Activated CD4-positive, alpha-beta memory T cell treated with anti-CD3 and anti-CD28 coated beads for 36 hours (primary cell): ENCODE results near the gene SNRNP35. TPM values are rescaled to one million over a fixed set of nuclear protein-coding genes. Genes with fewer than 3 reads are reported as not detected.

ENCODE experiments used
- CTCF ChIA-PET: fragments of 350-600 bp; sonication (Branson Sonifier 250); formaldehyde crosslinking; loops from one replicate; lab custom pipeline; 2021; ENCODE audit warnings: antibody characterized with exemption, inconsistent platforms; lab: Charles Lee
- POLR2A ChIA-PET: fragments of 350-600 bp; sonication (Branson Sonifier 250); formaldehyde crosslinking; loops from one replicate; lab custom pipeline; 2021; ENCODE audit warnings: antibody characterized with exemption; lab: Charles Lee
- DNase-seq: peaks from one replicate; pipeline ENCODE4 v3.0.0-alpha.2; 2020
- H3K27ac Mint-ChIP-seq: one replicate; pipeline ENCODE4 v1.8.0; 2021; ENCODE audit warnings: mixed read lengths
- H3K27me3 Mint-ChIP-seq: one replicate; pipeline ENCODE4 v1.8.0; 2021; ENCODE audit warnings: mixed read lengths
- H3K36me3 Mint-ChIP-seq: one replicate; pipeline ENCODE4 v1.8.0; 2021; ENCODE audit warnings: mixed read lengths
- H3K4me1 Mint-ChIP-seq: one replicate; pipeline ENCODE4 v1.8.0; 2021; ENCODE audit warnings: low read depth, mixed read lengths
- H3K4me3 Mint-ChIP-seq: one replicate; pipeline ENCODE4 v1.8.0; 2021; ENCODE audit warnings: mild to moderate bottlenecking, mixed read lengths
- H3K9me3 Mint-ChIP-seq: one replicate; pipeline ENCODE4 v1.8.0; 2021; ENCODE audit warnings: mixed read lengths
- intact Hi-C: fragments of 100-400 bp; cut with micrococcal nuclease; formaldehyde crosslinking; loops from one replicate; pipeline ENCODE4 v1.15.1; 2023
- total RNA-seq, 2 experiments: library from RNA; stranded (reverse); gene quantifications; one replicate each; pipeline ENCODE4 v1.2.3, GENCODE V29; 2021

Gene SNRNP35
- total RNA-seq, 2 experiments from 2014 or later = 28.6 to 30.6 TPM

DNA sequence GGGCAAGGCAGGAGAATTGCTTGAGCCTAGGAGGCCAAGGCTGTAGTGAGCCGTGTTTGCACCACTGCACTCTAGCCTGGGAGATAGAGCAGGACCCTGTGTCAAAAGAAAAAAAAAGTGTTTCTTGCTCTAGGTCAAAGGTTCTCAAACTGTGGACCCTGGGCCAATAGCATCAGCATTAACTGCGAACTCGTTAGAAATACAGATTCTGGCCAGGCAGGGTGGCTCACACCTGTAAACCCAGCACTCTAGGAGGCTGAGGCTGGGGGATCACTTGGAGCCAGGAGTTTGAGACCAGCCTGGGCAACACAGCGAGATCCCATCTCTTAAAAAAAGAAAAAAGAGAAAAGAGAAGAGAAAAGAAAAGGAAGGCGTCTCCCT is 22.3 kb upstream of the SNRNP35 start:
- H3K36me3 Mint-ChIP-seq = peaks cover 35% of the 10 kb centered on the region
- no peaks in the 10 kb centered on the region for H3K9me3 Mint-ChIP-seq
- H3K4me1 Mint-ChIP-seq = peaks cover 35% of the 10 kb centered on the region
- DNase-seq = no peak
- ChIA-PET POLR2A (interaction anchor here (1.0 to 3.4 kb wide), 10 partner anchors 8 to 202 kb away, joined by 3 to 27 read pairs (median 7); partner anchors contain the start of genes KMT5A, MPHOSPH9, MTRFR and SNRNP35), CTCF (interaction anchor here (1.0 to 1.6 kb wide), 3 partner anchors 9 to 20 kb away, joined by 3 to 6 read pairs (median 4); no protein-coding TSS in a partner anchor)
- H3K27ac Mint-ChIP-seq = peak overlapping the region; percentile 98
- H3K4me3 Mint-ChIP-seq = peak overlapping the region; percentile 99
- intact Hi-C loops = loop anchor here (1.0 to 10.0 kb wide), 6 partner anchors 8 to 1482 kb away; partner anchors contain the start of genes ATP6V0A2 and SNRNP35
- no peaks in the 10 kb centered on the region for H3K27me3 Mint-ChIP-seq

DNA sequence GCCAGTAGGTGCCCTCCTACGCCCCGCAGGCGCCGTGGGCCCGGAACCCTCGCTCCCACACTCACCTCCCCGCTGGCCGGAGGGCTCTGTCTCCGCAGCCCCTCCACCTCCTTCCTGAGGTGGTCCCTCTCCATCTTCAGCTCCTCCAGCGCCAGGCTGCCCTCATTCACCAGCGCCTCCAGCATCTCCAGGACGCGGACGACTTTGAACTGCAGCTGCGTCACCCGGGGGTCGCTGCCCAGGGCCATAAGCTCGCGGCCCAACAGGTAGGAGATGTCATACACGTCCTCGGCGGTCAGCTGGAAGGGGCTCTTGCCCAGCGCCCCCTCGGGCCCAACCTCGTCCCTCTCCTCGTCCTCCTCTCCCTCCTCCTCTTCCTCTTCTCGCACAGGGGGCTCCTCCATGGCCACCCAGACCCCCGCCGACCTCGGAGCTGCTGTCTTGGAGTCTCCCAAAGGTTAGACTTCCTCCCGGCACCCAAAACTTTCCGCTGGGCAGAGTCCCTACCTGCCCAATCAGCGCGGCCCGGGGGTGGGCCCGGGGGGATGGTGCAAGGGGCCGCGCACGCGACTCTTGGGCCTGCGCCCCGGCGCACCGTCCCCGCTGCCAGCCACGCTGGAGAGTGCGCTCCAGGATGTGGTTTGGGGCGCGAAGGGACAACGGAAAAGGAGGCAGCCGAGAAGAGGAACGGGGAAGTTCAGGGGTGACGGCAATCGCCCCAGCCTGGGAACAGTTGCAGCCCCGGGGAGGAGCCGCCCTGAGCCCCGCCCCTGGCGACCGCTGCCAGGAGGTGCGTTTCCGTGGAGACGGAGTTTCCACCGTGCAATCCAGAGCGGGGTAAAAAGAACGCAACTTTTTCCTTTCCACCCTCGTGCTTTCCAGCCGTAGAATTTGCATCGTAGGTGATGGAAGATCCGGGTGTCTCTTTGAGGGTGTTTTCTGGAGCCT is 21.6 kb upstream of the SNRNP35 start, which contains the start of gene RILPL2:
Gene RILPL2 (minus strand): TSS at position 668 of the 948 bp plus-strand sequence. CDS start 264 bp downstream, at position 404.
- peaks cover 29% of the 10 kb centered on the region for H3K36me3 Mint-ChIP-seq
- POLR2A ChIA-PET = interaction anchor here (1.0 to 3.0 kb wide), 10 partner anchors 9 to 203 kb away, joined by 3 to 27 read pairs (median 6); partner anchors contain the start of genes KMT5A, MPHOSPH9, MTRFR and RILPL1
- peak; percentile 97 for DNase-seq
- intact Hi-C loops = loop anchor here (1.0 to 10.0 kb wide), 5 partner anchors 9 to 1481 kb away; partner anchors contain the start of genes ATP6V0A2 and SNRNP35
- H3K4me1 Mint-ChIP-seq = peaks cover 30% of the 10 kb centered on the region
- H3K27ac Mint-ChIP-seq = peak within 1 kb of the TSS; percentile 98
- no peaks in the 10 kb centered on the region for H3K27me3 Mint-ChIP-seq
- CTCF ChIA-PET = interaction anchor here (1.0 to 2.1 kb wide), 4 partner anchors 8 to 20 kb away, joined by 3 to 6 read pairs (median 5); no protein-coding TSS in a partner anchor
- H3K9me3 Mint-ChIP-seq = no peaks in the 10 kb centered on the region
- peak within 1 kb of the TSS; percentile 99 for H3K4me3 Mint-ChIP-seq

DNA sequence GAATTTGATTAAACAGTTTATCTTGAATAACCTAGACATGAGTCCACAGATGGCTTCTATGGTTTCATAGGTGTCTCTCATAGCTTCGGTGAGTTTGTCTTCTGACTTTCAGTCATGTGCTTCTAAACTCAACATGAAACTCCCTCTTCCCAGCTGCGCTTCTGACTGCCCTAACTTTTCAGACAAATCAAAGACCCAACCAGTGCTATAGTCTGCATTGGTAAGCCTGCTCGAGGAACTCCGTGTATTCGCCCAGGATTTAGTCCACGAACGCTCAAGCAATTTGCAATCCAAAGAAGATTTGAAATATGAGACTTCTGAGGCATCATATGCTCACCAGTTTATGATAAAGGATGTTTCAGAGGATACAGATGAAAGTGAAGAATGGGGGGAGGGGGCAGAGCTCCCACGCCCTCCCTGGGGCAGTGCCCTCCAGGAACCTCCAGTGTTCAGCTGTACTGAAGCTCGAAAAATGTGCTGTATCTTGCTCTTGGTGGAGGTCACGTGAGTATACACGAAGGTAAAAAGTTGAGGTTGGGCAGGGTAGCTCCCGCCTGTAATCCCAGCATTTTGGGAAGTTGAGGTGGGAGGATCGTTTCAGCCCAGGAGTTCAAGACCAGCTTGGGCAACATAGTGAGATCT is 16.3 kb upstream of the SNRNP35 start:
- no peaks in the 10 kb centered on the region for H3K36me3 Mint-ChIP-seq
- ChIA-PET CTCF (no interaction called here), POLR2A (interaction anchor here (1.3 to 1.4 kb wide), 2 partner anchors 8 to 10 kb away, joined by 3 read pairs; no protein-coding TSS in a partner anchor)
- no peaks in the 10 kb centered on the region for H3K9me3 Mint-ChIP-seq
- H3K4me3 Mint-ChIP-seq = no peak overlapping the region
- intact Hi-C loops = no loop called here
- H3K4me1 Mint-ChIP-seq = peaks cover 25% of the 10 kb centered on the region
- H3K27me3 Mint-ChIP-seq = no peaks in the 10 kb centered on the region
- H3K27ac Mint-ChIP-seq = no peak overlapping the region
- no peak for DNase-seq

- no peaks in the 10 kb centered on the region for H3K36me3 Mint-ChIP-seq
- H3K4me1 Mint-ChIP-seq = peaks cover 22% of the 10 kb centered on the region
- no peak for DNase-seq
- no peaks in the 10 kb centered on the region for H3K9me3 Mint-ChIP-seq
- POLR2A ChIA-PET = interaction anchor here (1.3 kb wide), 1 partner anchor 9 kb away, joined by 3 read pairs; no protein-coding TSS in a partner anchor
- H3K27me3 Mint-ChIP-seq = no peaks in the 10 kb centered on the region
- intact Hi-C loops = no loop called here
- H3K27ac Mint-ChIP-seq = no peak overlapping the region
- CTCF ChIA-PET = interaction anchor here (0.6 kb wide), 1 partner anchor 135 kb away, joined by 3 read pairs; no protein-coding TSS in a partner anchor
- no peak overlapping the region for H3K4me3 Mint-ChIP-seq
These were observed 15.2 kb upstream of the SNRNP35 start for GRCh38 chr12:123442774-123443173.

DNA sequence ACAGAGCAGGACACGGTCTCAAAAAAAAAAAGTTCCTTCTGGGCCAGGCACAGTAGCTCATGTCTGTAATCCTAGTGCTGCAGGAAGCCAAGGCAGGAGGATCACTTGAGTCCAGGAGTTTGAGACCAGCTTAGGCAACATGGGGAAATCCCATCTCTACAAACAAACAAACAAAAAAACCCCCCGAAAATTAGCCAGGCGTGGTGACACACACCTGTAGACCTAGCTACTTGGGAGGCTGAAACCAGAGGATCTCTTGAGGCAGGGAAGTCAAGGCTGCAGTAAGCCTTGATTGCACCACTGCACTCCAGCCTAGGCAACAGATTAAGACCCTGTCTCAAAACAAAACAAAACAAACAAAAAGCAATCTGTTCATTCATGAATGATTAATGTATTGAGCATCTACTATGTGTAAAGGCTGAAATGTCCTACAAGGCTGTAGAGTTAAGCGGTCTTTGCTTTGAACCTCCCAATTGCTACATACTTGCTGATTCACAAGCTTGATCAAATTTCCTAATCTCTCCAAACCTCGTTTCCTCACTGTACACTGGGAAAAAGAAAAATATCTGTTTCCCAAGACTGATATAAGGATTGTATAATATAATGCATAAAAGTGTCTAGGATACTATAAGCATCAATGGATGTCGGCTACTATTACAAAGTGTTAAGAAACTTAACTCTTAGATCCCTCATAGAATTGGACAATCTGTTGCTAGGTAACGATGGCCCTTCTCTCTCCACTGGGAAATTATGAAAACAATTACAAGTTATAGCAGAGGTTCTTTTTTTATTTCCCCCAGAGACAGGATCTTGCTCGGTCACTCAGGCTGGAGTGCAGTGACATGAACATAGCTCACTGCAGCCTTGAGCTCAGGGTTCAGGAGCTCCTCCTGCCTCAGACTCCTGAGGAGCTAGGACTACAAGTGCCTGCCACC is 13.6 kb upstream of the SNRNP35 start:
- Mint-ChIP-seq H3K4me3 (no peak overlapping the region), H3K36me3 (no peaks in the 10 kb centered on the region), H3K27me3 (no peaks in the 10 kb centered on the region), H3K4me1 (peaks cover 33% of the 10 kb centered on the region), H3K27ac (no peak overlapping the region), H3K9me3 (no peaks in the 10 kb centered on the region)
- intact Hi-C loops = no loop called here
- DNase-seq = no peak
- CTCF ChIA-PET = interaction anchor here (0.8 kb wide), 1 partner anchor 8 kb away, joined by 3 read pairs; the partner anchor contains the start of gene RILPL2
- POLR2A ChIA-PET = no interaction called here

DNA sequence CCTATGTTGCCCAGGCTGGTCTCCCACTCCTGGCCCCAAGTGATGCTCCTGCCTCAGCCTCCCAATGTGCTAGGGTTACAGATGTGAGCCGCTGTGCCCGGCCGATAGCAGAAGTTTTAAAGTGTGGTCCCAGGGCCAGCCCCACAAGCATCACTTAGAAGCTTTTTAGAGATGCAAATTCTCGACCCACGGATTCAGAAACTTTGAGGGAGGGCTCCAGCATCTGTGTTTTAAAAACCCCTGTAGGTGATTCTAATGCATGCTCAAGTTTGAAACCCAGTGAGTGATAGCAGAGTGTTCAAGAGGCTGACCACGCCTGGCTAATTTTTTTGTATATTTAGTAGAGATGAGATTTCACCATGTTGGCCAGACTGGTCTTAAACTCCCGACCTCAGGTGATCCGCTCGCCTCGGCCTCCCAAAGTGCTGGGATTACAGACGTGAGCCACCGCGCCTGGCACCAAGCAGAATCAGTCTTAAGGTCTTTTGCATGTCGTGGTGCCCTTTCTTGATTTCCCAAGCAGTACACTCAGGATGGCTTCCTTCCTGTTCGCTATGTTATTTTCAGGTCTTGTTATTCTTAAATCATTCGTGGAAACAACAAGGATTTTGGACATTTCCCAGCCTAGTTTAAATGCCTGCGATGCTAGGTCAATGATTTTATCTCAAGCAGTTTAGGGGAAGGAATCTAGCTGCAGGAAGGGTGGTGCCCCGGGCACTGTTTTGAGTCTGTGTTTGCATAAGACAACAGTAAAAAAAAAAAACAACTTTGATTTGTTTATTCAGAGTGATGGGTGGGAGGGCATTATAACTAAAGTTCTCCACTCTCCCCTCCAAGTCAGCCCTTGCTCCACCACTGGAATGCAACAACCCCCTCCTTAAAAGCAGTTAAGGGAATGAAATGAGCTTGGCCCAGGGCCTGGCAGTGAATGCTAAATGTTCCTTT is 12.3 kb upstream of the SNRNP35 start:
- no peak overlapping the region for H3K4me3 Mint-ChIP-seq
- ChIA-PET POLR2A (interaction anchor here (1.0 to 1.4 kb wide), 2 partner anchors 10 to 11 kb away, joined by 3 to 4 read pairs; partner anchors contain the start of gene RILPL2), CTCF (no interaction called here)
- peak overlapping the region; percentile 67 for H3K27ac Mint-ChIP-seq
- no peaks in the 10 kb centered on the region for H3K36me3 Mint-ChIP-seq
- no peaks in the 10 kb centered on the region for H3K9me3 Mint-ChIP-seq
- DNase-seq = no peak
- H3K27me3 Mint-ChIP-seq = no peaks in the 10 kb centered on the region
- intact Hi-C loops = no loop called here
- peaks cover 36% of the 10 kb centered on the region for H3K4me1 Mint-ChIP-seq

GRCh38 chr12:123446333-123446713 is 11.6 kb upstream of the SNRNP35 start:
- Mint-ChIP-seq H3K9me3 (no peaks in the 10 kb centered on the region), H3K36me3 (no peaks in the 10 kb centered on the region), H3K27ac (peak overlapping the region; percentile 67), H3K27me3 (no peaks in the 10 kb centered on the region), H3K4me3 (no peak overlapping the region), H3K4me1 (peaks cover 36% of the 10 kb centered on the region)
- ChIA-PET POLR2A (interaction anchor here (1.0 to 1.4 kb wide), 2 partner anchors 10 to 11 kb away, joined by 3 to 4 read pairs; partner anchors contain the start of gene RILPL2), CTCF (no interaction called here)
- no peak for DNase-seq
- intact Hi-C loops = no loop called here

- ChIA-PET CTCF (interaction anchor here (0.9 to 1.5 kb wide), 4 partner anchors 9 to 22 kb away, joined by 3 to 6 read pairs (median 4); partner anchors contain the start of gene SNRNP35), POLR2A (interaction anchor here (0.8 to 3.1 kb wide), 8 partner anchors 8 to 87 kb away, joined by 3 to 15 read pairs (median 9); partner anchors contain the start of genes KMT5A, RILPL2 and SNRNP35)
- Mint-ChIP-seq H3K27ac (peak overlapping the region; percentile 95), H3K4me1 (peaks cover 29% of the 10 kb centered on the region), H3K36me3 (no peaks in the 10 kb centered on the region), H3K27me3 (no peaks in the 10 kb centered on the region), H3K4me3 (peak overlapping the region; percentile 27), H3K9me3 (no peaks in the 10 kb centered on the region)
- intact Hi-C loops = no loop called here
- peak; percentile 18 for DNase-seq
These were observed 8.6 kb upstream of the SNRNP35 start for GRCh38 chr12:123449249-123449733.

- Mint-ChIP-seq H3K36me3 (no peaks in the 10 kb centered on the region), H3K4me1 (peaks cover 29% of the 10 kb centered on the region), H3K4me3 (no peak overlapping the region), H3K27me3 (no peaks in the 10 kb centered on the region), H3K9me3 (no peaks in the 10 kb centered on the region), H3K27ac (peak overlapping the region; percentile 95)
- CTCF ChIA-PET = no interaction called here
- no peak for DNase-seq
- POLR2A ChIA-PET = interaction anchor here (1.7 to 3.1 kb wide), 3 partner anchors 10 to 21 kb away, joined by 4 to 15 read pairs (median 14); partner anchors contain the start of gene RILPL2
- intact Hi-C loops = loop anchor here (10.0 kb wide), 2 partner anchors 215 to 555 kb away; partner anchors contain the start of genes MPHOSPH9, MTRFR and VPS37B
These were observed 8.1 kb upstream of the SNRNP35 start for GRCh38 chr12:123449856-123450255.
